HK-2 (cell line): ENCODE data around the gene OR2V2.

Source experiments
- DNase-seq: peaks from one replicate; pipeline ENCODE4 v3.0.0-alpha.2; 2018; ENCODE audit not compliant: unreplicated experiment

OR2V2 gene

GRCh38 chr5:181207214-181207959 lies 60.0 kb downstream of the OR2V2 start:
- peak; percentile 87 for DNase-seq

GRCh38 chr5:181207960-181208253 lies 60.5 kb downstream of the OR2V2 start:
- no peak for DNase-seq
